NCI-H146 (cell line): ENCODE measurements around the gene LTF.
A peak's percentile ranks its signal among the peaks of the same experiment; 100 is the strongest.

Experiments
- DNase-seq: peaks from one replicate; lab custom pipeline; 2025; lab: John Stamatoyannopoulos, UW

The LTF gene

DNA sequence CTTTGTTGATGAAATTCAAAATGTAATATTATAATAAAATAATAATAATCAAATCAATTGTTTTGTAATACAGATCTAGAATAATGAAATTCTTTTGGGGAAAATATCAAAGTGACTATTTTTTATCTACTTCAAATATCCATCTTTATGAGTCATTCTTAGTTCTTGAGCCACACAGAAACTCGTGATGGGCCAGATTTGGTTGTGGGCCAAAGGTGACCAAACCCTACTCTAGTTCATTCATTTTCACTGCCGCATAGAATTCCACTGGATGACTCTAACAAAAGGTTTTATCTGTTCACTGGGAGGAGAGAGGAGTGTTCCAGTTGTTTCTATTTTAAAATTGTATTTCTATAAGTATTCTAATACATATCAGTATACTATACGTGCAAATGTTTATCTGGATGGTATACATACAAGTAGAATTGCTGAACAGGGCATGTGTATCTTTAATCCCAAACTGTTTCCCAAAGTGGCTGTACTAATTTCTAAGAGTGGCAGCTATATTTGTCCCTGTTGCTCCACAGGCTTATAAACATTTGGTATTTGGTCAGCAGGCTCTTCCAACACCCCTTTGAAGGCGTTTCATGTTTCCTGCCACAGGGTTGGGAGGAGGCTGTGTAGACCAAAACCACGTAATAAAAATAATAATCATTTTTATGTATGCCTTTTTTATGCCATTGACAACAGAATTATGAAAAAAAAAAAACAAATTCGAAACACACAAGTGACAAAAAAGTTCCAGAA, 25.8 kb upstream of the LTF start:
- no peak for DNase-seq

DNA sequence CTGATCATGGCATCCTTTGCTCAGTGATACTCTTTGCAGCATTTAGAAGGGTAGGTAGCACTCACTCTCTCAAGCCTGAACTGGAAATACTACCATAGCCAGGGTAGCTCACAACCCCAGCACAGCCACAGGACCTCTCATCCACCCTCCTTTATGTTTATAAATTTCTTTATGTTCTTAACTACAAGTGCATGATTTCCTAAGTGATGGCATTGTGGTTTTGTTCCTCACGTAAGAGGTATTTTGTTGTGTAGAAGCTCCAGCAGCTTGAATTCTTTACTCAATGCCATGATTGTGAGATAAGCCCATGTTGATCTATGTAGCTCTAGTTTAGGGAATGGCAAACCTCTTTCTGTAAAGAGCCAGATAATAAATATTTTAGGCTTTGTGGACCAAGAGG, 25.2 kb upstream of the LTF start:
- no peak for DNase-seq

DNA sequence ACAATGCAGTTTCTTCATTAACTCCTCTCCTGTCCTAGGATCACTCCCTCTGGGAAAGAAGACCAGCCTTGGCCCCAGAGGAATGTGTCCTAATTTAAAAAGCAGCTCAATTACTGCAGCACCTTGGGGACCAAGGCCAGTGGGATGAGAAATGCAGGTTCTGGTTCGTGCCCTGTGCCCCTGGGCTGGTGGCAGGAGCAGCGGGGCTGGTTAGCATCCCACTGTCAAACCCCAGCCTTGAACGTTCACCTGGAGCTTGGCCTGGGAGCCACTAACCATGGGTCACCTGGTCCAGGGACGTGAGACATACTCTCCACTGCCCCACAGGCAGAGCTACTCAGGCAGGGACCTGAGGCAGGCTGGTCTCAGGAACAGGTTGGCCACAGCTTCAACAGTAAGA, 24.7 kb upstream of the LTF start:
- no peak for DNase-seq

DNA sequence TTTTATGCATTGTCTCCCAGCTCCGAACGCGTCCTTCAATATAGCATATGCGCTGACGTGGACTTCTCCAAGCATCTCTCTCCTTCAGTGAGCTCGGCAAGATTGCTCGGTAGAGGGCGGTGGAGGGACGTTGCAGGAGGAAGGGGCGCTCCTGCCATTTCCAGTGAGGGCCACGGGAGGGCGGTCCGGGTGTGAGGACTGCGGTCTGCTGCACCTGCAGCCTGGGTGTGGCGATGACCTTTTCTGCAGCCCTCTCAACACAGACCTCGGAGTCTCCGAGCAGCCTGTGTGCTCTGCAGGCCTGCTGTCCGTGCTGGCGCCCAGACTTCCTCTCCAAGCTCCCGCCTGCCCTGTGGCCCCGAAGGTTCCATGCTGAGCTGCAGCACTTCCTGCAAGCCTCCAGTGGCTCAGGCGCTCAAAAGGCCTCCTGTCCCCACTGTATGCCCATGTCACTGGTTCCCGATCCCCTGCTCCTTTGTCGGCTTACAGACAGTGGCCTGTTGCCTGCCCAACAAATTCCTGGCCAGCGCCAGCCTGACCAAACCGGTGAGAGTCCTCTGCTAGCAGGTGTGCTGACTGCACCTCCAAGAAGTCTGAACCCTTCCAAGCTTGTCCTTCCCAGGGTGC, 24.1 kb upstream of the LTF start:
- DNase-seq = peak; percentile 95

DNA sequence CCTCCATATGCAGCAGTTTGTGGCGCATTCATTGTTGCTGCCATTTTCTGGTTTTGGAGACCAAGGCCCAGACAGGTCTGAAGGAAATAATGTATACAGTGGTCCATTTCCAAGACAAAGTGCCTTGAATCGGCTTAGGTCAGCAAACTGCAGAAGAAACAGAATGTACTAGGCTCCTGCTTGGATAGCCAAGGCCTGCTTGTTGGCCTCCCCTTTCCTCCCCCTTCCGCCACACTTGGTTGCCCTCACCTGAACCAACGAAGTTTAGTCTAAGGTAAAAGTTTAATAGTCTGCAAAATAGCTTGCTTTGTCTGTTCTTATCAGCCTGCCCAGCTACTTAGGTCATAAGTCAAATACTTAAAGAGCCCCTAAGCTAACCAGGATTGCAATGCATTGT, 21.1 kb upstream of the LTF start:
- DNase-seq = no peak

DNA sequence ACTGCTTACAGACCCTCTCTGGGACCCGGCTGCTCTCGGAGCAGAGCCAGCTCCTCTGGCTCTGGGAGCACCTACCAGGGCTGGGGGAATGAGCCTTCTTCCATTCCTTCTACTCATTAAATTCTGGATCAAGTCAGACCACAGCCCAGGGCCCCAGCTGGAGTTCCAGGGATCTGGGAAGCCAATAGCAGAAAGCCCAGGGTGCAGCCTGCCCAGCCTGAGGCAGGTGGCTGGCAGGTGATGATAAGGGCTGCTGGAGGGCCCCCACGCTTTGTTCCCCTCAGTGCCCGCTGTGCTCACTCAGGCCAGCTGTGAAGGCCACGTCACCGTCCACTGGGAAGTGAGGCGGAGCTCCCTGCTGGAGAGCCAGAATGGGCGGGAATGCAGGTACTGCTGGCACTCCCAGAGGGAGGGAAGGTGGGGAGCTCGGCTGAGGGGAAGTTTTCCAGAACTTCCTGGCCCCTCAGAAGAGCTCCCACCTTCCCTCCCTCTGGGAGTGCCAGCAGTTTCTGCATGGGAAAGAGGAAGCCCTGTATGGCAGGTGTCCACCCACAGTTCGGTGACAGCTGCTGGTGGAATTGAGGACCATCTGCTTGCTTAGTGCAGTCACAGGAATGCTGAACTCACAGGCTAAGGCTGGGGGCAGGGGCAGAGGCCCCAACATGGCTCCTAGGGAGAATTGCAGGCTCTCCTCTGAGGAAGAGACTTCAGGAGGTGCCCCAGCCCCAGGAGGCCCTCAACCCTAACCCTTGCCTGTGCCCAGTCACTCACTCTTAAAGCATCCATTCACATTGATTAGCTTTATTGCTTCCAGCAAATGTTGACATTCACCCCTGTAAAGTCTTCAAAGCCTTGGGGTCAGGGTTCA, 20.4 kb upstream of the LTF start:
- DNase-seq = peak; percentile 97

DNA sequence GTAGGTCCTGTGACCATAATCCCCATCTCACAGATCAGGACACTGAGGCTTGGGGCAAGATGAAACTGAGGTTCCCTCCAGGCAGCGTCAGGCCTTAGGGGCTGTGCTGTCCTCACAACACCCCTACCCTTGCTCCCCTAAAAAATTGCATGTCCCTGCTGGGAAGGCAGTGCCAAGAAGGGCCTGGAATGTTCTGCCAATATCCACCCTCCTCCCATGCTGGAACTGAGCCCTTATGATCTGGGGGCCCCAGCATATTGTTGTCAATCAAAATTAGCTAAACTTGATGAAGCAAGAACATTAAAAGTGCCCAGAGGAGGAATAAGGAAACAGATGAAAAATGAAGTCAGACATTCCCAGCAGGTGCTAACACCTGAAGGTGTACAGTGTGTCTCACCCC, 19.7 kb upstream of the LTF start:
- DNase-seq = no peak

DNA sequence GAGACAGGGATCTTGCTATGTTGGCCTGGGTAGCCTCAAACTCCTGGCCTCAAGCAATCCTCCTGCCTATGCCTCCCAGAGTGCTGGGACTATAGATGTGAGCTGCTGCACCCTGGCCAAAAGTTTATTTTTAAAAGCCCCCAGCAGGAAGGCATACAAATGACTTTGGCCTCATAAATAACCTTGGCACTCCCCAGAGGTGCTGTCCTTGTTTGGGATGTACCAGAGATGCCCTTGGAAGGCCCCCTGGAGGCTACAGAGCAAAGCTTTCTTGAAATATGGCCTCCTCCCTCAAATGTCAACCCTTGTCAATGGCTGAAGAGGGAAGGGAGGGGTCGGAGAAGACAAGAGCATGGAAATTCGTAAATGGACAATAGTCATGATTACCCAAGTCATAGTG, 19.1 kb upstream of the LTF start:
- DNase-seq = peak; percentile 4

DNA sequence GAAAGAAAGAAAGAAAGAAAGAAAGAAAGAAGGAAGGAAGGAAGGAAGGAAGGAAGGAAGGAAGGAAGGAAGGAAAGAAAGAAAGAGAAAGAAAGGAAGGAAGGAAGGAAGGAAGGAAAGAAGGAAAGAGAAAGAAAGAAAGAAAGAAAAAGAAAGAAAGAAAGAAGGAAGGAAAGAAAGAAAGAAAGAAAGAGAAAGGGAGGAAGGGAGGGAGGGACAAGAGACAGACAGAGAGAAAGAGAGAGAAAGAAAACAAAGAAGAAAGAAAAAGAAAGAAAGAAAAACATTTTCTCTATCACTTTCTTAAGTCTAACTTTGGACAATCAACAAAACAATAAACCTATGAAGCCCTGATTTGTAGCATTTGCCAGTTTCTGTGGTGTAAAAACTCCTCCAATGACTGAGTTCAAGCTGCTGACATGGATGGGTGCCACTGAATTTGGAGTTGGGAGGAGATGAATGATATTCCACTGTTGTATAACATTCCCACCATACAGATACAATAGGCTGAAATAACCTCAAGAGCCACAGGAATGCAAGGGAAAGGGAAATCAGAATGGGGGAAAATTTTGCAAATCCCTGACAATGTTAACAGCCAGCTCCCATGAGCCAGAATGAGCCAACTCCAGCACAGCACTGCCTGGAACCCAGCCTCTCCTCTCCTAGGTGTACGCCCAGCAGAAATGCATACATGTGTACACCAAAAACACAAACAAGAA, 18.1 kb upstream of the LTF start:
- no peak for DNase-seq

DNA sequence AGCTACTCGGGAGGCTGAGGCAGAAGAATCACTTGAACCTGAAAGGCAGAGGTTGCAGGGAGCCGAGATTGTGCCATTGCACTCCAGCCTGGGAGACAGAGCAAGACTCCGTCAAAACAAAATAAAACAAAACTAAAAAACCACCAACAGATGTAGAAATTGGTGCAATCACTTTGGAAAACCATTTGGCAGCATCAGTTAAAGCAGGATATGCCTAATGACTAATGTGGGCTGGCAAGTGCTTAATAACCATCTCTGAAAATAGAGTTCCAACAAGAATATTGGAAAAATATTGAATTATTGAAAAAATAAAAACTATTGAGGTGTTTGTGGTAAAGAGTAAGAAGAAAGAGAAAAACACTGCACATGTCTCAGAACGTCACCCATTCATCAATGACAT, 16.9 kb upstream of the LTF start:
- DNase-seq = no peak

DNA sequence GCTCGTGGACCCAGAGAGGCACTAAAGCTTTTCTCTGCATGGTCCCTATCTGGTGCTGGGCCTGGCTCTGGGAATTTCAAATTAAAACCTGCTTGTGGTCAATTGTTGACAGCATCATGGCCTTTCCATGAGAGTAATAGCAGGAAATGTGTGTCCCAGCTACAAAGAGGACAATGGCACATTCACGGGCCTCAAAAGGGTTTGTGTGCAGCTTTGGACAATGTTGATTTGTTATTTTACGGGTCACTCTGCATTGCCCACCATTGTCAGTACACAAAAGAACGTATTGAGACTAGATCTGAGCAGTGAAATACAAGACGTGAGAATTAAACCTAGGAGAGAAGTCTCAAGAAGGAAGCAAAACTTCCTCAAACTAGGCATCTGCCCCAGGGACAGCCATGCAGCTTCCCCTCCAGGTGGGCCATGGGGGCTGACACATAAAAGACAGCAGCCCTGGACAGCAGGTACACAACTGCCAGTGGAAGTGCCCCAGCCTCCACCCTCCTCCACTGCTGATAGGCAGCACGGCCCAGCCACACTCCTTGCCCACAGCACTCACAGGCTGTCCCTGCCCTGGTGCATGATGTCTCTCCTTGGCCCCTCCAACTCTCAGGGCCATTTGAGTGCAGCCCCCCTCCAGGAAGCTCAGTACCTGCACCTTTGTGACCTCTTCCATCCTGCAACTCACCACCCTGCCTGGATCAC, 15.9 kb upstream of the LTF start:
- DNase-seq = no peak

DNA sequence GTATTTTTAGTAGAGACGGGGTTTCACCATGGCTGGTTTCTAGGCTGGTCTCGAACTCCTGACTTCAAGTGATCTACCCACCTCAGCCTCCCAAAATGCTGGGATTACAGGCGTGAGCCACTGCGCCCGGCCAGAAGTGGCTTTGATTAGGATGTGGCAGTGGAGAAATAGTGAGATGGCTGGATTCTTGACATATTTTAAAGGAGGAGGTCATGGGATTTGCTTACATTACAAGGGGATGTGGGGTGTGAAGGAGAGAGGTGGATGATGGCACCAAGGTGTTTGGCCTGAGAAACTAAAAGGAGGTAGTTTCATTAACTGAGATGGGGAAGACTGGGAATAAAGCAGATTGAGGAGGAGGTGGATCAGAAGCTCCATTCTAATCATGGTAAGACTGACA, 15.0 kb upstream of the LTF start:
- no peak for DNase-seq

DNA sequence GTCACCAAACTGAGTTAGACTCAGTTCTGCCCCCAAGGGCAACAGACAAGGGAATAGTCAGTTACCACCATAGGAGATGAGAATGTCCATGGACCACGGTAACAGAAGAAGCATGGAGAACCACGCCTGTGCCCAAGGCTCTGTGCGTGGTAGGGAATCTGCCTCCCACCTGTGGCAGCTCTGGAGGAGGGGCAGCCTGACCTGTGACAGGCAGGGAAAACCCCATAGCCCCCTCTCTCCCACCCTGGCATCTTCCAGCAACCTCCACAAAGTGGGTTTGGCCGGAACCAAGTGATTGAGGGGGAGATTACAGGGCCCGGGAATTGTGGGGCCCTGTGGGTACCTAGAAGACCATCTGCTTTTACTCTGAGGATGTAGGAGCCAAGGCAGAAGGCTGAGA, 14.3 kb upstream of the LTF start:
- no peak for DNase-seq

DNA sequence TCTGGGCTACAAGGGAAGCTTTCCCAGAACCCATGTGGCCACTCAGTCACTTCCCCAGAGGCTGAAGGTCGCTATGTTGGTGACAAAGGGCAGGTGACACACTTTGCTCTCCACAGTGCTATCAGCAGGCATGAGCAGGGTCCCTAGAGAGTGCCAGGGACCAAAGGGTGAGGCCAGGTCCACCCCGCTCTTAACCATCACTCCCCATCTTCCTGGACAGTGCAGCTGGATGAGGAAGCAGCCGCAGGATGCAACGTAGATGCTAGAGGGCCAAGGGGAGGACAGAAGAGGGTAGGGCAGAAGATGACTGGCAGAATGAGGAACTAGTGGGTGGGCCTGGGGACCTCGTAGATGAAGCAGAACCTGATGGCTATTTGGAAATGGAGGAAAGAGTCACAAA, 13.6 kb upstream of the LTF start:
- no peak for DNase-seq

DNA sequence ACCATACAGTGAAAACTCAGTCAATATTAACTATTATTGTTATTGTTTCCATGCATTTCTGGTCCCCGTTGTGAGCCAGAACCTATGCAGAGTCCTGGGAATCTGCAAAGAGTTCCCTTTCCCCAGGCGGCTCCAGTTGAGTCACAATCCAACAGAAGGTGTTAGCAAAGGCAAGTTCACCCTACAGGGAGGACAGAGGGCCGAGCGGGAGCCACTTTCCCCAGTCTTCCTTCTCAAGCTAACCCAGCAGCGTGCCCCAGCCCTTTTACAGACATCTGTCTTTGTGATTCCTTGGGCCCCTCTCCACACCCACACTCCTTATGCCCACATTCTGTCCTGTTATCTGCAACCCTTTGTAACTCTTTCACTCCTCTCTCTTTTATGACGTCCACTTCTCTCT, 13.1 kb upstream of the LTF start:
- no peak for DNase-seq

DNA sequence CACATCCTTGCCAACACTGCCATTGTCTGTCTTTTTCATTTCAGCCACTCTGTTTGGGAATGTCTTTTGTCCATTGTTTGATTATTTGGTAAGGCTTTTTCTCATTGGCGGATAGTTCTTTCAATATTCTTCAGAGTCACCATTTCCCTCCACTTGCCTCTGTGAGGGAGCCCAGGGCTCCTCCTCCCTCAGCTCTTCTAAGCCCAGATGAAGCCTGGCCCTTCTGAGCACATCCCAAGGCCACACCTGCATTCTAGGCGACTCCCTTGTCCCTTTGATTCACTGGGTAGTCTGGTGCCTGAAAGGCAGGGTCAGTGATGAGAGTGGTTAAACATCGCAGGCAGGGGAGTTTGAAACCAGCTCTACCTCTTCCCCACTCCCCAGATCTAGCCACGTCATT, 12.4 kb upstream of the LTF start:
- DNase-seq = no peak

DNA sequence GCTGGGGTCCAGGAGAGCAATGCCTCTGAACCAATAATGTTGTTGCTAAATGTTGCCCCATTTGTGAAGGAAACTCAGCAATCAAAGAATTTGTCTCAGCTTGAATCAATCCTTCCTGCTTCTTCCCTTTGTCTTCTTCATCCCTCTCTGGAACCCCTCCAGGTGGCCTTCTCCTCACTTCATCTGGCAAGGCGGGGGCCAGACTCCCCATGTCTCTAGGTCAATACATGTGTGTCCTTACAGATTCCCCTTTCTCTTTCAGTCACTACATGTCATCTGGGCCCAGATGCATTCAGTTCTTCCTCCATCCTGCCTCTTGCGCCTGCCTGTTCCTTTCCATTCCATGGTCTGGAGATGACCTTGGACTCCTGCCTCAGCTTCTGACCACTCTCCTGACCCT, 8.0 kb upstream of the LTF start:
- no peak for DNase-seq

DNA sequence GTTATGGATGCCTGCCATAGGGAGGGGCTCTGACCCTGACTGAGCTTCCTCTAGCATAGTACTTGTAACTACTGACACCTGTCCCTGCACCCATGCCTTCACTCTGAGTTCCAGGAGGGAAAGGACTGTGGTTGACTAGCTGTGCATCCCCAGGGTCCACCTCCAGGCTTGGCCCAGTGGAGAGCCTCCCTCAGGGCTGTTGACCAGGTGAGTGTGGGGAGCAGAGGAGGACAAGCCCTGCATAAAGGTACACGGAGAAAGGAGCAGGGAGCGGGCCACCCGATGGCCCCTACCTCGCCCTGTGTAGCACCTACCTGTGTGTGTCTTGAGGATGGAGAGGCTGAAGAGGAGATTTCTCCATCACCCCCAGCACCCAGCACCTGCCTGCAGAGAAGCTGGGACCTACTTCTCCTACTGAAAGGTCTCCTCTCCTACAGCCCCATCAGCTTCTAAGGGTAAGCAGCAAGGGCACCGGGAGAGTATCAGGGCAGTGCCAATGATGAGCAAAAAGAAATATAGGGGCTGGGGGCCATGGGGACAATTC, 6.7 kb upstream of the LTF start:
- no peak for DNase-seq

DNA sequence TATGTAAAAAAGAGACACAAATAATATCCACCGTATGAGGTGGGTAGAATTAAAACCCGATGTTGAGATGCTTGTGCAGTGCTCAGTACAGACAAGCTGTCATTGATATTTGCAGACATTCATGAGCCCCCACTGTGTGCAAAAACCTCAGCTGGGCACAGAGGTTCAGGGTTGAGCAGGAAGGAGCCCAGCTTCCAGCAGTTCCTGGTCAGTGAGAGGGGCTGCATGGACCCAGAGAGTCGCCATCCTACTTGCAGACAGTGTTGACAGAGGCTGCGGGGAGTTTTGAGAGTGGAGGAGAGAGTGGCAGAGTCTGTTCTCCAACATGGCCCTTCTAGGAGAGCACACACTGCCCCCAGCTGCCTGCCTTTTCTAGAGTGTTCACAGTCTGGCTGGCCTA, 6.1 kb upstream of the LTF start:
- no peak for DNase-seq

DNA sequence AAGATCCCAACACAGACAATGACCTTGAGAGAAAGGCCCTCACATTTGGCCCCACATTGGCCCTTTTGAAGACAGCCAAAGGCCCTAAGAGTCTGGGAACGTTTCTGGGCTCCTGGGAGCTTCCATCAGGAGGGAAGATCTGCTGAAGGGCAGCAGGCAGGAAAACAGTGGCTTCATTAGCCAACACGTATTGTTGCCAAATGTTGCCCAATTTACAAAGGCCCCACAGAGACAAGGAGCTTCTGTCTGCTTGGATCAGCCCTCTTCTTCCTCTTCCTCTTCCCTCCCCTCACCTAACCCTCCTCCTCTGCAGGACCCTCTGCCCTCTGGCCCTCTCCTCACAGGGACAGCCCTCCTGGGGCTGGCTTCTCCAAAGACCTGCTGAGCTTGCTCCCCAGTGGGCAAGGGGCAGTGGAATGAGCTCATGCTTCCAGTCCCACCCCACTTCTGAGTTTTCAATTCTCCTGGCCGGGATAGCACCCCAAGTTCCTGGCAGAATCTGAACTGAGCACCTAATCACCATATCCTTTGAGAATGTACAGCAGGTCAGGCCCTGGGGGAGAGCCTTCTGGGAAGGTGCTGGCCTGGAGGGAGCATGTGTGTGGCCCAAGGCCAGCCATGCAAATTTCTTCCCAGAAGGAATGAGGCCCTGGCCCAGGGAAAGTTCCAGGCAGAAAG, 5.1 kb upstream of the LTF start:
- no peak for DNase-seq
